Activated naive CD4-positive, alpha-beta T cell treated with Interleukin-2 at 50 U/mL for 16 hours (primary cell): Measurements from ENCODE around the gene BRINP3.

Experiments
- DNase-seq: peaks from one replicate; pipeline ENCODE4 v3.0.0-alpha.2; 2020

Gene BRINP3

GRCh38 chr1:190312763-190313162 lies 164.9 kb downstream of the BRINP3 start:
- DNase-seq = no peak

GRCh38 chr1:190303501-190303900 lies 174.2 kb downstream of the BRINP3 start:
- no peak for DNase-seq

- DNase-seq = no peak
Measured at GRCh38 chr1:190296453-190296852, 181.2 kb downstream of the BRINP3 start.

GRCh38 chr1:190289897-190290296 lies 187.8 kb downstream of the BRINP3 start:
- no peak for DNase-seq

- no peak for DNase-seq
Measured at GRCh38 chr1:190286111-190286510, 191.6 kb downstream of the BRINP3 start.

GRCh38 chr1:190277107-190277506 lies 200.6 kb downstream of the BRINP3 start:
- no peak for DNase-seq

GRCh38 chr1:190274721-190275120 lies 202.9 kb downstream of the BRINP3 start:
- no peak for DNase-seq

- DNase-seq = no peak
Measured at GRCh38 chr1:190273161-190273560, 204.5 kb downstream of the BRINP3 start.

- DNase-seq = no peak
Measured at GRCh38 chr1:190262538-190262937, 215.1 kb downstream of the BRINP3 start.

GRCh38 chr1:190259424-190259823 lies 218.2 kb downstream of the BRINP3 start:
- no peak for DNase-seq

- DNase-seq = no peak
Measured at GRCh38 chr1:190258003-190258402, 219.7 kb downstream of the BRINP3 start.

- no peak for DNase-seq
Measured at GRCh38 chr1:190252046-190252445, 225.6 kb downstream of the BRINP3 start.

- no peak for DNase-seq
Measured at GRCh38 chr1:190250368-190250767, 227.3 kb downstream of the BRINP3 start.

GRCh38 chr1:190244406-190244805 lies 233.3 kb downstream of the BRINP3 start:
- no peak for DNase-seq

GRCh38 chr1:190243056-190243455 lies 234.6 kb downstream of the BRINP3 start:
- no peak for DNase-seq

GRCh38 chr1:190226006-190226405 lies 251.7 kb downstream of the BRINP3 start:
- DNase-seq = no peak

GRCh38 chr1:190212450-190212849 lies 265.2 kb downstream of the BRINP3 start:
- DNase-seq = no peak

- no peak for DNase-seq
Measured at GRCh38 chr1:190207733-190208132, 269.9 kb downstream of the BRINP3 start.

- DNase-seq = no peak
Measured at GRCh38 chr1:190205713-190206112, 272.0 kb downstream of the BRINP3 start.

GRCh38 chr1:190196020-190196419 lies 281.6 kb downstream of the BRINP3 start:
- DNase-seq = no peak

- no peak for DNase-seq
Measured at GRCh38 chr1:190193508-190194115, 284.1 kb downstream of the BRINP3 start.

- no peak for DNase-seq
Measured at GRCh38 chr1:190192627-190193026, 285.0 kb downstream of the BRINP3 start.

- no peak for DNase-seq
Measured at GRCh38 chr1:190183588-190183987, 294.1 kb downstream of the BRINP3 start.

- no peak for DNase-seq
Measured at GRCh38 chr1:190179817-190180216, 297.8 kb downstream of the BRINP3 start.

GRCh38 chr1:190178827-190179226 lies 298.8 kb downstream of the BRINP3 start:
- DNase-seq = no peak

GRCh38 chr1:190177555-190177954 lies 300.1 kb downstream of the BRINP3 start:
- no peak for DNase-seq
